GM12891 (cell line): ENCODE measurements around the gene PRKCI.

Experiments
- POLR2A ChIP-seq: IDR thresholded peaks from 2 replicates; pipeline ENCODE4 v1.6.1; 2011; ENCODE audit warnings: low read depth, low read length, control low read depth
- POLR2AphosphoS5 ChIP-seq: IDR thresholded peaks from 2 replicates; pipeline ENCODE4 v1.6.1; 2011; ENCODE audit warnings: low read depth, low read length, control low read depth
- TAF1 ChIP-seq: IDR thresholded peaks from 2 replicates; pipeline ENCODE4 v1.6.1; 2011; ENCODE audit warnings: low read depth, low read length, control low read depth

DNA sequence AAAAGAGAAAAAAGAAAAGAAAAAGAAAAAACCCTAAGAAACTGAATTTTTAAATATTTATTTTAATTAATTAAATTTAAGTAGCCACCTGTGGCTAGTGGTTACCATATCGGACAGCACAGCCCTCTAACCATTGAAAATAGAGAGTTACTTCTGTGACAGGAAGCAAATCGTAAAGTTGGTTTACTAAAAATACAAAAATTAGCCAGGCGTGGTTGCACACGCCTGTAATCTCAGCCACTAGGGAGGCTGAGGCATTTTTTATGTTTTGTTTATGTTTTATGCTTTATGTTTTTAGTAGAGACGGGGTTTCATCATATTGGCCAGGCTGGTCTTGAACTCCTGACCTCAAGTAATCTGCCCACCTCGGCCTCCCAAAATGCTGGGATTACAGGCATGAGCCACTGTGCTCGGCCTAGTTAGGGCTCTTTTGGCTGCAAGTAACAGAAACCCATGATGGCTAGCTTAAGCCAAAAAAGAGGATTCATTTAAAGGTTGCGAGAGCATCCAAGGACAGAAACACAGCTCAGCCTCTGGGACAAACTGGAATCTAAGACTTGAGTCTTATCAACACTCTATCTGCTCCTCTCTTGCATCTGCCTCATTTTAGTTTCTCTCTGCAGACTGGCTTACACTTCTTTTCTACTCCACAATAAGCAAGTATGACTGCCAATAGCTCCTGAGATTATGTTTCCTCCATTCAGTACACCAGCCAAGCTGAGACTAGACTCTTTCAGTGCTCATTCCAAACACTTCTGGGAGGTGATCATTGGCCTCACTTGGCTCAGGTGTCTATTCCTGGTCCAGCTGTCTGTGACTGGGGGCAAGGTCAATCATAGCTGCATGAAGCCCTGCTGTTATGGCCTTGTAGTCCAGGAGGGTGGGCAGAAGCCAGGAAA, 128.5 kb downstream of the PRKCI start:
- TF ChIP-seq TAF1 (no peak), POLR2A (no peak), POLR2AphosphoS5 (no peak)
